H1 (cell line): Measurements from ENCODE around the gene DTNB. TPM values are rescaled to one million over a fixed set of nuclear protein-coding genes. Genes with fewer than 3 reads are reported as not detected.

Experiments used
- CTCF ChIA-PET: fragments of 300-600 bp; sonication (Branson Sonifier 250); formaldehyde crosslinking; loops from one replicate; lab custom pipeline; 2021; ENCODE audit not compliant: partially characterized antibody; lab: Charles Lee
- POLR2A ChIA-PET: fragments of 300-600 bp; sonication (Branson Sonifier 250); formaldehyde crosslinking; loops from one replicate; lab custom pipeline; 2021; ENCODE audit warnings: inconsistent platforms; ENCODE audit not compliant: partially characterized antibody; lab: Charles Lee
- DNase-seq, 2 experiments: peaks; one replicate each; pipeline versions ENCODE4 v3.0.0 to v3.0.0-alpha.2; 2010 to 2022; ENCODE audit warnings: low spot score in 2 of 2, low read depth in 1 of 2, mixed read lengths in 1 of 2
- FAIRE-seq: peaks from 2 replicates; lab custom pipeline; 2011; peaks lifted over from hg19 to GRCh38; lab: Jason Lieb, UNC
- H2AFZ ChIP-seq: 2 replicates; pipeline ENCODE4 v1.8.1; 2012; ENCODE audit warnings: low read length, inconsistent platforms
- H2AK5ac ChIP-seq: 2 replicates; pipeline ENCODE4 v1.6.1; 2013; ENCODE audit warnings: low read depth, low read length
- H2BK120ac ChIP-seq: replicated peaks from 2 replicates; pipeline ENCODE3; 2013; ENCODE audit warnings: low read depth, low read length, inconsistent platforms
- H2BK12ac ChIP-seq: 2 replicates; pipeline ENCODE4 v1.6.1; 2013; ENCODE audit warnings: low read depth, low read length
- H2BK15ac ChIP-seq: 2 replicates; pipeline ENCODE4 v1.6.1; 2013; ENCODE audit warnings: low read length
- H2BK20ac ChIP-seq: 2 replicates; pipeline ENCODE4 v1.6.1; 2013; ENCODE audit warnings: low read length
- H2BK5ac ChIP-seq: 2 replicates; pipeline ENCODE4 v1.6.1; 2013; ENCODE audit warnings: low read depth, low read length
- H3K14ac ChIP-seq: 2 replicates; pipeline ENCODE4 v1.6.1; 2013; ENCODE audit warnings: inconsistent platforms; ENCODE audit not compliant: insufficient read length
- H3K18ac ChIP-seq: 2 replicates; pipeline ENCODE4 v1.6.1; 2013; ENCODE audit warnings: low read length; ENCODE audit errors: extremely low read depth
- H3K23ac ChIP-seq: 2 replicates; pipeline ENCODE4 v1.6.1; 2013; ENCODE audit warnings: inconsistent platforms; ENCODE audit not compliant: insufficient read length
- H3K23me2 ChIP-seq: 2 replicates; pipeline ENCODE4 v1.6.1; 2013; ENCODE audit warnings: low read depth, low read length
- H3K27ac ChIP-seq: 2 replicates; pipeline ENCODE4 v1.6.1; 2011; ENCODE audit warnings: low read depth, low read length, inconsistent platforms
- H3K27me3 ChIP-seq, 4 experiments: replicated peaks in 1 of 4; 1 replicate in 1 of 4; 2 replicates in 3 of 4; pipeline versions ENCODE4 v1.6.1 to v1.8.1; 2011 to 2013; ENCODE audit warnings: low read length in 3 of 4, mild to moderate bottlenecking in 3 of 4, inconsistent platforms in 2 of 4, mixed read lengths in 2 of 4, moderate library complexity in 1 of 4; ENCODE audit not compliant: control insufficient read depth in 3 of 4, insufficient read depth in 3 of 4; ENCODE audit errors: extremely low read depth in 1 of 4
- H3K36me3 ChIP-seq, 4 experiments: 2 replicates each; pipeline versions ENCODE4 v1.6.1 to v1.8.1; 2011 to 2013; ENCODE audit warnings: mild to moderate bottlenecking in 4 of 4, low read length in 3 of 4, moderate library complexity in 2 of 4, control low read depth in 1 of 4, inconsistent platforms in 1 of 4; ENCODE audit not compliant: insufficient read depth in 4 of 4, control insufficient read depth in 2 of 4
- H3K4ac ChIP-seq: replicated peaks from 2 replicates; pipeline ENCODE3; 2013; ENCODE audit warnings: low read length, low read depth, mixed read lengths, inconsistent platforms; ENCODE audit not compliant: insufficient read length
- H3K4me1 ChIP-seq, 4 experiments: replicated peaks in 1 of 4; 1 replicate in 1 of 4; 2 replicates in 3 of 4; pipeline versions ENCODE4 v1.6.1 to v1.8.1; 2011 to 2013; ENCODE audit warnings: low read length in 3 of 4, inconsistent platforms in 2 of 4, mixed read lengths in 1 of 4; ENCODE audit not compliant: insufficient read depth in 4 of 4, control insufficient read depth in 3 of 4
- H3K4me2 ChIP-seq, 2 experiments: 2 replicates each; pipeline versions ENCODE4 v1.6.1 to v1.8.1; 2011 to 2013; ENCODE audit warnings: low read depth in 2 of 2, low read length in 2 of 2, control low read depth in 1 of 2, inconsistent platforms in 1 of 2, mild to moderate bottlenecking in 1 of 2; ENCODE audit not compliant: insufficient read depth in 1 of 2
- H3K4me3 ChIP-seq, 4 experiments: fragments of 200-600, 300-600 bp in 1 of 4; sonication (generic), shearing (Covaris generic), sonication (Bioruptor Twin) in 1 of 4; 2 replicates each; pipeline versions ENCODE4 v1.5.1 to v1.8.1; 2011 to 2016; ENCODE audit warnings: low read length in 4 of 4, low read depth in 3 of 4, control low read depth in 2 of 4, inconsistent platforms in 2 of 4, mild to moderate bottlenecking in 2 of 4, mixed read lengths in 1 of 4, moderate library complexity in 1 of 4; ENCODE audit not compliant: insufficient read depth in 2 of 4; ENCODE audit errors: extremely low read depth in 1 of 4
- H3K56ac ChIP-seq: replicated peaks from 2 replicates; pipeline ENCODE3; 2013; ENCODE audit warnings: low read depth, mild to moderate bottlenecking, mixed read lengths, low read length, inconsistent platforms; ENCODE audit not compliant: insufficient read length
- H3K79me1 ChIP-seq: 2 replicates; pipeline ENCODE4 v1.6.1; 2013; ENCODE audit warnings: low read depth, low read length, control low read depth
- H3K79me2 ChIP-seq, 2 experiments: 2 replicates each; pipeline versions ENCODE4 v1.6.1 to v1.8.1; 2012 to 2013; ENCODE audit warnings: low read length in 2 of 2, mild to moderate bottlenecking in 2 of 2, inconsistent platforms in 1 of 2; ENCODE audit not compliant: insufficient read depth in 2 of 2, control insufficient read depth in 1 of 2
- H3K9ac ChIP-seq, 4 experiments: replicated peaks in 1 of 4; 1 replicate in 1 of 4; 2 replicates in 3 of 4; pipeline versions ENCODE4 v1.6.1 to v1.8.1; 2011 to 2013; ENCODE audit warnings: low read depth in 3 of 4, low read length in 3 of 4, control low read depth in 2 of 4, mild to moderate bottlenecking in 2 of 4, moderate library complexity in 2 of 4, inconsistent platforms in 1 of 4; ENCODE audit errors: extremely low read depth in 1 of 4
- H3K9me3 ChIP-seq, 2 experiments: 2 replicates each; pipeline versions ENCODE4 v1.6.1 to v1.8.1; 2012 to 2013; ENCODE audit warnings: mild to moderate bottlenecking in 2 of 2, moderate library complexity in 2 of 2, control low read depth in 1 of 2, inconsistent platforms in 1 of 2, low read depth in 1 of 2, low read length in 1 of 2, mixed read lengths in 1 of 2; ENCODE audit not compliant: insufficient read depth in 2 of 2
- H4K20me1 ChIP-seq, 2 experiments: replicated peaks in 1 of 2; 2 replicates each; pipeline versions ENCODE3 to v1.8.1; 2011 to 2013; ENCODE audit warnings: inconsistent platforms in 2 of 2, low read length in 2 of 2, mild to moderate bottlenecking in 1 of 2; ENCODE audit not compliant: insufficient read depth in 2 of 2, control insufficient read depth in 1 of 2
- H4K5ac ChIP-seq: 2 replicates; pipeline ENCODE4 v1.6.1; 2013; ENCODE audit warnings: low read length, low read depth, mixed read lengths, inconsistent platforms; ENCODE audit not compliant: insufficient read length
- H4K8ac ChIP-seq: 2 replicates; pipeline ENCODE4 v1.8.0; 2013; ENCODE audit warnings: mild to moderate bottlenecking, moderate library complexity, low read length, inconsistent platforms; ENCODE audit not compliant: insufficient read depth; ENCODE audit errors: extremely low read depth
- H4K91ac ChIP-seq: replicated peaks from 2 replicates; pipeline ENCODE3; 2013; ENCODE audit warnings: low read length, mixed read lengths, inconsistent platforms; ENCODE audit not compliant: insufficient read length
- BACH1 ChIP-seq: IDR thresholded peaks from 2 replicates; pipeline ENCODE4 v1.6.1; 2012; ENCODE audit warnings: low read length, improper control_type of control experiment
- CBX5 ChIP-seq: fragments of 300-800, 300-1000 bp; sonication (generic); IDR thresholded peaks from 2 replicates; pipeline ENCODE4 v1.7.1; 2016; ENCODE audit warnings: antibody characterized with exemption, low read length, low read depth
- CEBPB ChIP-seq: IDR thresholded peaks from 2 replicates; pipeline ENCODE4 v1.6.1; 2012; ENCODE audit warnings: low read depth, low read length
- CHD1 ChIP-seq: IDR thresholded peaks from 2 replicates; pipeline ENCODE4 v1.6.1; 2012; ENCODE audit warnings: low read depth, low read length, improper control_type of control experiment
- GABPA ChIP-seq: IDR thresholded peaks from 2 replicates; pipeline ENCODE4 v1.6.1; 2011; ENCODE audit warnings: mild to moderate bottlenecking, low read length, moderate library complexity, borderline replicate concordance; ENCODE audit not compliant: insufficient read depth
- GTF2F1 ChIP-seq: IDR thresholded peaks from 2 replicates; pipeline ENCODE4 v1.6.1; 2012; ENCODE audit warnings: low read depth, low read length, improper control_type of control experiment, borderline replicate concordance
- HDAC2 ChIP-seq, 2 experiments: fragments of 300-600 bp in 1 of 2; sonication (generic) in 1 of 2; IDR thresholded peaks; 2 replicates each; pipeline ENCODE4 v1.6.1; 2011 to 2012; ENCODE audit warnings: low read depth in 2 of 2, low read length in 2 of 2, mild to moderate bottlenecking in 2 of 2, moderate library complexity in 2 of 2, borderline replicate concordance in 1 of 2, inconsistent platforms in 1 of 2
- RBBP5 ChIP-seq: IDR thresholded peaks from 2 replicates; pipeline ENCODE4 v1.7.1; 2012; ENCODE audit warnings: low read depth, mild to moderate bottlenecking, inconsistent platforms, low read length, moderate library complexity, borderline replicate concordance
- TAF7 ChIP-seq: optimal IDR thresholded peaks from 2 replicates; pipeline ENCODE3; 2011; ENCODE audit warnings: low read depth, mild to moderate bottlenecking, inconsistent platforms, low read length, moderate library complexity, borderline replicate concordance
- WGBS, 2 experiments: shearing (Covaris generic) in 1 of 2; methylation state at CpG; one replicate each; pipeline versions ENCODE4 v1.1.6 to v1.1.7; 2013 to 2015; ENCODE audit warnings: low lambda C conversion rate in 2 of 2, mixed read lengths in 2 of 2, inconsistent platforms in 1 of 2, low coverage in 1 of 2, missing lambda C conversion rate in 1 of 2; ENCODE audit not compliant: insufficient replicate concordance in 2 of 2, insufficient coverage in 1 of 2, insufficient read length in 1 of 2; ENCODE audit errors: extremely low coverage in 1 of 2, missing lambda C conversion rate in 1 of 2; 5-methylcytosine and 5-hydroxymethylcytosine counted together
- polyA plus RNA-seq, 7 experiments: library from polyadenylated mRNA; depleted of rRNA in 3 of 7; stranded (reverse) in 5 of 7; unstranded in 2 of 7; fragments of >200 nt in 5 of 7; fragments of 200-250 nt in 2 of 7; gene quantifications; 1 replicate in 5 of 7; 2 replicates in 1 of 7; 4 replicates in 1 of 7; pipeline versions ENCODE4 v1.2.1 to v1.2.3, GENCODE V29; 2011 to 2013; ENCODE audit warnings: missing spikeins in 2 of 7, mixed read lengths in 2 of 7
- total RNA-seq: library from RNA; stranded (reverse); fragmentation: NEBNext Ultra II Directional; extraction: Animal tissue kit (Norgen Biotek cat#: 25700); gene quantifications from 2 replicates; pipeline ENCODE4 v1.2.1, GENCODE V29; 2021
- TF ChIP-seq, protein P1 (sequence below): IDR thresholded peaks from 2 replicates; pipeline ENCODE4 v1.6.1; 2011; ENCODE audit warnings: low read length, improper control_type of control experiment
- TF ChIP-seq, protein P2 (sequence below): IDR thresholded peaks from 2 replicates; pipeline ENCODE4 v1.6.1; 2012; ENCODE audit warnings: low read length, inconsistent platforms

DTNB gene
- total and polyA plus RNA-seq, 2 of the 8 experiments (the other 6 are each of a cell fraction or from before 2014, with no cell fraction given), result 39.6 to 49.5 TPM

DNA sequence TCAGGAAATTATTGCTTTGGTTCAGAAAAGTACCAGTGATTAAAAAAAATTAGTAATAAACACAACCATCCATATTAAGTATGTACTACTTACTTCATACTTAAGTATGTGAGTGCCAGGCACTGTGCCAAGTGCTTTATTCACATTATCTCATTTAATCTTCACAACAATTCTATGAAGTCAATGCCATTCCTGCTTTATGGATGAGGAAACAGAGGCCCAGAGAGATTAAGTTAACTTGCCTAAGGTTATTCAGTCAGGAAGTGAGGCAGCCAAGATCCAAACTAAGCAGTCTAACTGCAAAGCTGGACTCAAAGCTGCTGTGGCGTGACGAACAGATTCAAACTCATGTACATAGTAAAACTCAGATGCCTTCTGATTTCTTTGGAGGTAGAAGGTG, 22.3 kb downstream of the DTNB start:
- Histone ChIP-seq H3K23ac (no peak overlapping the region), H2BK20ac (no peak overlapping the region), H3K79me1 (peaks cover 7% of the 10 kb centered on the region), H4K8ac (no peak overlapping the region), H3K4me2 (no peak overlapping the region), H4K5ac (no peak overlapping the region), H3K36me3 (peaks cover 0 to 8% (median 2%) of the 10 kb centered on the region in 4 experiments; a peak in 3 of 8 replicates), H3K18ac (no peak overlapping the region), H4K20me1 (peaks cover 2 to 3% of the 10 kb centered on the region in 2 experiments), H4K91ac (no peak overlapping the region), H3K4ac (no peak overlapping the region), H3K23me2 (no peaks in the 10 kb centered on the region), H3K79me2 (peaks cover 3 to 28% of the 10 kb centered on the region in 2 experiments; a peak in 3 of 4 replicates), H3K9ac (no peak overlapping the region), H2BK15ac (no peak overlapping the region), H2BK120ac (no peak overlapping the region), H3K56ac (no peak overlapping the region), H3K14ac (no peak overlapping the region), H2BK5ac (no peak overlapping the region), H3K27me3 (no peaks in the 10 kb centered on the region), H2AFZ (no peak overlapping the region), H3K4me1 (no peaks in the 10 kb centered on the region), H3K4me3 (no peak overlapping the region), H2AK5ac (no peak overlapping the region), H3K27ac (no peak overlapping the region), H2BK12ac (no peak overlapping the region), H3K9me3 (no peaks in the 10 kb centered on the region)
- DNase-seq (no peak), FAIRE-seq (no peak)
- ChIA-PET POLR2A (interaction anchor here (0.6 kb wide), 1 partner anchor 18 kb away, joined by 4 read pairs; no protein-coding TSS in a partner anchor), CTCF (interaction anchor here (0.5 to 1.2 kb wide), 5 partner anchors 14 to 457 kb away, joined by 3 to 4 read pairs (median 4); no protein-coding TSS in a partner anchor)
- WGBS, 2 experiments, result 52% methylated on average over 2 of the region's 2 CpGs; no CpG with 5 or more reads in 1 of the 2 experiments
- no peak for TF ChIP-seq TAF7
- no peak for TF ChIP-seq GTF2F1
- TF ChIP-seq BACH1, result no peak
- TF ChIP-seq, protein P1, sequence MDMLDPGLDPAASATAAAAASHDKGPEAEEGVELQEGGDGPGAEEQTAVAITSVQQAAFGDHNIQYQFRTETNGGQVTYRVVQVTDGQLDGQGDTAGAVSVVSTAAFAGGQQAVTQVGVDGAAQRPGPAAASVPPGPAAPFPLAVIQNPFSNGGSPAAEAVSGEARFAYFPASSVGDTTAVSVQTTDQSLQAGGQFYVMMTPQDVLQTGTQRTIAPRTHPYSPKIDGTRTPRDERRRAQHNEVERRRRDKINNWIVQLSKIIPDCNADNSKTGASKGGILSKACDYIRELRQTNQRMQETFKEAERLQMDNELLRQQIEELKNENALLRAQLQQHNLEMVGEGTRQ, result no peak
- TF ChIP-seq GABPA, result no peak
- no peak for TF ChIP-seq CBX5
- TF ChIP-seq CEBPB, result no peak
- no peak for TF ChIP-seq CHD1
- TF ChIP-seq, protein P2, sequence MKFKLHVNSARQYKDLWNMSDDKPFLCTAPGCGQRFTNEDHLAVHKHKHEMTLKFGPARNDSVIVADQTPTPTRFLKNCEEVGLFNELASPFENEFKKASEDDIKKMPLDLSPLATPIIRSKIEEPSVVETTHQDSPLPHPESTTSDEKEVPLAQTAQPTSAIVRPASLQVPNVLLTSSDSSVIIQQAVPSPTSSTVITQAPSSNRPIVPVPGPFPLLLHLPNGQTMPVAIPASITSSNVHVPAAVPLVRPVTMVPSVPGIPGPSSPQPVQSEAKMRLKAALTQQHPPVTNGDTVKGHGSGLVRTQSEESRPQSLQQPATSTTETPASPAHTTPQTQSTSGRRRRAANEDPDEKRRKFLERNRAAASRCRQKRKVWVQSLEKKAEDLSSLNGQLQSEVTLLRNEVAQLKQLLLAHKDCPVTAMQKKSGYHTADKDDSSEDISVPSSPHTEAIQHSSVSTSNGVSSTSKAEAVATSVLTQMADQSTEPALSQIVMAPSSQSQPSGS, result no peak
- no peak for TF ChIP-seq RBBP5
- no peak for TF ChIP-seq HDAC2 (IDR thresholded peaks at IDR 0.05; ENCODE audit: borderline replicate concordance in 1 of 2, low read depth in 2 of 2, low read length in 2 of 2)
